ENCODE results near the gene RUNX1.

DNA sequence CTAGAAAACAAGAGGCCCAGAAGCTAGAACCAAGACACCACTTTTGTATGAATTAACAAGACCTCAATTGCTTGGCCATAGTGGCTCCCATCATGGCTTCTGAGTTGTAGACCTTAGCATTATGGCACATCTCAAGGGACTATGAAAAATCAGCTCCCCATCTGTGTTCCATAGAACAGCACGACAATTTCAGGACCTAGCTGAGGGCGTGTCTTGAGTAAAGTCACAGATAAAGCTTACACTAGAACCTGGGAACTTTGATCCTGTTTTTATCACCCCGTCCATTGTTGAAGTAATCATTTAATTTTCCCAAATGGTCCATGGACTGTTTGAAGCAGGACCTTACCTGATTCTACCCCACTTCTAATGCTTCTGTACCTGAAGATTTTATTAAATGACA, 44.8 kb downstream of the RUNX1 start:
- TF ChIP-seq POLR2AphosphoS5 (IDR thresholded peaks at IDR 0.05) = no peak
- TF ChIP-seq CTCF (IDR thresholded peaks at IDR 0.05) = no peak
- TF ChIP-seq POLR2A (IDR thresholded peaks at IDR 0.05) = no peak
